SU-DHL-6 (cell line): ENCODE results near the gene PTPN21.

Source experiments
- H2AFZ ChIP-seq: fragments of 200-600 bp; sonication (generic); 2 replicates; pipeline ENCODE4 v1.6.1; 2014; ENCODE audit warnings: low read depth, mild to moderate bottlenecking, moderate library complexity, mixed read lengths, antibody characterized with exemption, low read length; ENCODE audit not compliant: severe bottlenecking
- H3F3A ChIP-seq: fragments of 200-600 bp; shearing (Covaris generic); 2 replicates; pipeline ENCODE4 v1.6.0; 2016; ENCODE audit warnings: antibody characterized with exemption, mild to moderate bottlenecking; ENCODE audit not compliant: insufficient read depth
- H3K27ac ChIP-seq: fragments of 200-600 bp; sonication (generic); 2 replicates; pipeline ENCODE4 v1.5.1; 2016; ENCODE audit warnings: low read depth, mild to moderate bottlenecking, low read length, moderate library complexity, mixed read lengths
- H3K27me3 ChIP-seq: fragments of 200-600 bp; sonication (generic), shearing (Covaris generic); 2 replicates; pipeline ENCODE4 v1.6.0; 2014; ENCODE audit warnings: mild to moderate bottlenecking, low read length
- H3K36me3 ChIP-seq: fragments of 200-600 bp; sonication (generic); 2 replicates; pipeline ENCODE4 v1.6.1; 2014; ENCODE audit warnings: mild to moderate bottlenecking, low read length, mixed read lengths
- H3K4me2 ChIP-seq: fragments of 300-600, 200-600 bp; shearing (Covaris generic), sonication (generic); 2 replicates; pipeline ENCODE4 v1.6.0; 2014; ENCODE audit warnings: low read length, low read depth, mild to moderate bottlenecking; ENCODE audit not compliant: poor library complexity, severe bottlenecking
- H3K4me3 ChIP-seq: fragments of 200-600 bp; sonication (generic); 2 replicates; pipeline ENCODE4 v1.5.1; 2014; ENCODE audit warnings: antibody characterized with exemption, low read length, mild to moderate bottlenecking, mixed read lengths; ENCODE audit not compliant: insufficient read depth, poor library complexity, severe bottlenecking
- H3K79me2 ChIP-seq: fragments of 200-600 bp; sonication (generic); 2 replicates; pipeline ENCODE4 v1.6.1; 2014; ENCODE audit warnings: mild to moderate bottlenecking, low read length, moderate library complexity; ENCODE audit not compliant: insufficient read depth
- H3K9ac ChIP-seq: fragments of 200-600 bp; sonication (generic); 2 replicates; pipeline ENCODE4 v1.7.0; 2014; ENCODE audit warnings: mild to moderate bottlenecking, low read length
- H3K9me2 ChIP-seq: fragments of 200-600 bp; sonication (generic); replicated peaks from 2 replicates; pipeline ENCODE4 v1.6.1; 2014; ENCODE audit warnings: low read length; ENCODE audit not compliant: insufficient read depth
- H3K9me3 ChIP-seq: fragments of 200-600 bp; sonication (generic); 2 replicates; pipeline ENCODE4 v1.6.1; 2014; ENCODE audit warnings: low read length, mixed read lengths; ENCODE audit not compliant: insufficient read depth
- H4K20me1 ChIP-seq: fragments of 200-600 bp; sonication (generic); 2 replicates; pipeline ENCODE4 v1.6.1; 2014; ENCODE audit warnings: low read depth, mild to moderate bottlenecking, antibody characterized with exemption, low read length, moderate library complexity, mixed read lengths
- EZH2phosphoT487 ChIP-seq: fragments of 200-600 bp; sonication (generic), shearing (Covaris generic); conservative IDR thresholded peaks from 2 replicates; pipeline ENCODE4 v1.6.1; 2018; ENCODE audit warnings: mild to moderate bottlenecking, antibody characterized with exemption, low read length, moderate library complexity, mixed read lengths
- TF ChIP-seq, protein P1 (sequence below): fragments of 200-600 bp; sonication (generic); IDR thresholded peaks from one replicate; pipeline ENCODE4 v1.5.1; 2017; ENCODE audit warnings: antibody characterized with exemption, mild to moderate bottlenecking, low read length, moderate library complexity; ENCODE audit not compliant: insufficient read depth, poor library complexity, severe bottlenecking

Gene PTPN21

DNA sequence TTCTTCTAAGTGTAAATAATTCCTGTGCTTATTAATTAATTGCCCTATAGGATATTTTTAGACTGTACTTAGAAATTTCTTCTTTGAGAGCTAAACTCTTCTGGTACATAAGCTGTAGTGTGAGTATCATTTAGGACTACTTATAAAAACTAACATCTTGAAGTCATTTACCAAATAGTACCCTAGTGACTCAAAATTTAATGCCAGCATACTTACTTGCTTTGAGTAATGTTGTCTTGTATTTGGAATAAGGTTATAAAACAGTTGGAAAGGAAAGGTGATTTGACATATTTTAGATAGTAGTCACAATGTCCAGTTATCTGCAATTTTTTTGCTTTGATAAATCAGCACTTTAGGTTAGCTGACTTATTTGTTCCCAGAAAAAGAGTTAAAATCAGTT is 130.2 kb downstream of the PTPN21 start:
- Histone ChIP-seq H3F3A (no peaks in the 10 kb centered on the region), H3K79me2 (no peaks in the 10 kb centered on the region), H3K4me2 (no peak overlapping the region), H3K27ac (no peak overlapping the region), H3K36me3 (no peaks in the 10 kb centered on the region), H2AFZ (no peak overlapping the region), H3K27me3 (no peaks in the 10 kb centered on the region), H3K9ac (no peak overlapping the region), H4K20me1 (no peaks in the 10 kb centered on the region), H3K4me3 (no peak overlapping the region), H3K9me2 (no peaks in the 10 kb centered on the region), H3K9me3 (no peaks in the 10 kb centered on the region)
- TF ChIP-seq, protein P1, sequence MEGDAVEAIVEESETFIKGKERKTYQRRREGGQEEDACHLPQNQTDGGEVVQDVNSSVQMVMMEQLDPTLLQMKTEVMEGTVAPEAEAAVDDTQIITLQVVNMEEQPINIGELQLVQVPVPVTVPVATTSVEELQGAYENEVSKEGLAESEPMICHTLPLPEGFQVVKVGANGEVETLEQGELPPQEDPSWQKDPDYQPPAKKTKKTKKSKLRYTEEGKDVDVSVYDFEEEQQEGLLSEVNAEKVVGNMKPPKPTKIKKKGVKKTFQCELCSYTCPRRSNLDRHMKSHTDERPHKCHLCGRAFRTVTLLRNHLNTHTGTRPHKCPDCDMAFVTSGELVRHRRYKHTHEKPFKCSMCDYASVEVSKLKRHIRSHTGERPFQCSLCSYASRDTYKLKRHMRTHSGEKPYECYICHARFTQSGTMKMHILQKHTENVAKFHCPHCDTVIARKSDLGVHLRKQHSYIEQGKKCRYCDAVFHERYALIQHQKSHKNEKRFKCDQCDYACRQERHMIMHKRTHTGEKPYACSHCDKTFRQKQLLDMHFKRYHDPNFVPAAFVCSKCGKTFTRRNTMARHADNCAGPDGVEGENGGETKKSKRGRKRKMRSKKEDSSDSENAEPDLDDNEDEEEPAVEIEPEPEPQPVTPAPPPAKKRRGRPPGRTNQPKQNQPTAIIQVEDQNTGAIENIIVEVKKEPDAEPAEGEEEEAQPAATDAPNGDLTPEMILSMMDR: no peak
- no peak for TF ChIP-seq EZH2phosphoT487

DNA sequence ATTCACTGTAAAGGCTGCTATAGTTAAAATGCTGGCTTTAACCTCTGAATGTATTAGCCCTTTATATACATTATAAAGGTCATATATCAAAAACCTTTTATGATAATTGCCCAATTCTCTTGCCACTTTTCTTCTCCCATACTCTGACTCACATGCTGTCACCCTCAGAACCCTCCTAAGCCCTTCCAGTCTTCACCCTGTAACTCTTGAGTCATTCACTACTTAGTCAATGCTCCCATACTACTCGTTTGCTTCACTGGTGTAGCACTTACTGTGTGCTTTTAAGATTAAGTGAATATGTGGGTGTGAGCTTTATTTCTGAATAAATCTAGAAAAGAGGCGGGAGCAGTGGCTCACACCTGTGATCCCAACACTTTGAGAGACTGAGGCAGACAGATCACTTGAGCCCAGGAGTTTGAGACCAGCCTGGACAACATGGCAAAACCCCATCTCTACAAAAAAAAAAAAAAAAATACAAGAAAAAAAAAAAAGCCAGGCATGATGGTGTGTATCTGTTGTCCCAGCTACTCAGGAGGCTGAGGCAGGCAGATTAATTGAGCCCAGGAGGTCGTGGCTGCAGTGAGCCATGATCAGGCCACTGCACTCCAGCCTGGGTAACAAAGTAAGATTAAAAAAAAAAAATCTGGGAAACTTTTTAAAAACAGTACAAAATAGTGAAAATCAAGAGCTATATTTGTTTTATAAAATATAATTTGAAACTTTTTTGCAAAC is 131.7 kb downstream of the PTPN21 start:
- no peaks in the 10 kb centered on the region for H3K79me2 ChIP-seq
- no peak for TF ChIP-seq EZH2phosphoT487
- TF ChIP-seq, protein P1: no peak
- H3K36me3 ChIP-seq: no peaks in the 10 kb centered on the region
- H3K4me2 ChIP-seq: no peak overlapping the region
- no peaks in the 10 kb centered on the region for H3K9me3 ChIP-seq
- no peak overlapping the region for H3K9ac ChIP-seq
- H3K4me3 ChIP-seq: no peak overlapping the region
- H3K27me3 ChIP-seq: no peaks in the 10 kb centered on the region
- no peaks in the 10 kb centered on the region for H3K9me2 ChIP-seq
- no peak overlapping the region for H3K27ac ChIP-seq
- H4K20me1 ChIP-seq: no peaks in the 10 kb centered on the region
- H2AFZ ChIP-seq: no peak overlapping the region
- H3F3A ChIP-seq: no peaks in the 10 kb centered on the region

DNA sequence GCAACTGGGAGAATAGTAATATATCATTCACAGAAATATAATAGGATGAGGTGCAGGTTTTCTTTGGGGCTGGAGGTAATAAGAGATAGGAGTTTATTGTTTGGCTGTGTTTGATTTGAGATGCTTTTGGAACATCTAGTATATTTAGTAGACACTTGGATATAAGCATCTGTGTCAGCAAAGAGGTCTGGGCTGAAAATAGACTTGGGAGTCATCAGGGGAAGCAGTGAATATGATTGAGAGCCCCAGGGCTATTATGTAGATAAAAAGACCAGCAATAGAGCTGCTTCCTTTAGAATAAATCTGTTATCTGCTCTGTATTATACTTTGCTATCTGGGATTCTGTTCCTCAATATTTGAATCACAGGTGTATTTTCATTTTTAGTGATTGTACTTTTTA is 132.8 kb downstream of the PTPN21 start:
- H3K9ac ChIP-seq: no peak overlapping the region
- TF ChIP-seq, protein P1: no peak
- no peak for TF ChIP-seq EZH2phosphoT487
- H3K27me3 ChIP-seq: no peaks in the 10 kb centered on the region
- no peak overlapping the region for H3K27ac ChIP-seq
- H3K9me3 ChIP-seq: no peaks in the 10 kb centered on the region
- no peaks in the 10 kb centered on the region for H4K20me1 ChIP-seq
- no peaks in the 10 kb centered on the region for H3K79me2 ChIP-seq
- no peaks in the 10 kb centered on the region for H3K36me3 ChIP-seq
- H3K9me2 ChIP-seq: no peaks in the 10 kb centered on the region
- H3F3A ChIP-seq: no peaks in the 10 kb centered on the region
- no peak overlapping the region for H3K4me2 ChIP-seq
- no peak overlapping the region for H3K4me3 ChIP-seq
- no peak overlapping the region for H2AFZ ChIP-seq
